B cell (primary cell): Measurements from ENCODE around the gene SPECC1. TPM values are rescaled to one million over a fixed set of nuclear protein-coding genes. Genes with fewer than 3 reads are reported as not detected.

Experiments used
- ATAC-seq: fragments of 200-7000 bp; cut with Tn5 transposase; one replicate; pipeline ENCODE4 v1.10.0; 2021; ENCODE audit warnings: low read depth, mild to moderate bottlenecking, moderate number of reproducible peaks, moderate library complexity
- CTCF ChIA-PET: fragments of 350-600 bp; sonication (Branson Sonifier 250); formaldehyde crosslinking; loops from one replicate; lab custom pipeline; 2021; ENCODE audit warnings: antibody characterized with exemption, inconsistent platforms; lab: Charles Lee
- POLR2A ChIA-PET: fragments of 350-600 bp; sonication (Branson Sonifier 250); formaldehyde crosslinking; loops from one replicate; lab custom pipeline; 2021; ENCODE audit warnings: antibody characterized with exemption; lab: Charles Lee
- DNase-seq: peaks from one replicate; pipeline ENCODE4 v3.0.0; 2013
- H2AFZ ChIP-seq: 2 replicates; pipeline ENCODE4 v1.6.1; 2012; ENCODE audit warnings: mild to moderate bottlenecking, low read depth, low read length; ENCODE audit not compliant: insufficient read depth, poor library complexity, severe bottlenecking
- H3K27ac ChIP-seq, 2 donors: 1 replicate in 1 of 2; 2 replicates in 1 of 2; pipeline ENCODE4 v1.5.1; 2012 to 2013; ENCODE audit warnings: low read length in 2 of 2, mild to moderate bottlenecking in 2 of 2, moderate library complexity in 1 of 2
- H3K27me3 ChIP-seq, 4 experiments: fragments of 200-600 bp in 1 of 4; sonication (generic) in 1 of 4; replicated peaks in 1 of 4; 1 replicate in 2 of 4; 2 replicates in 2 of 4; pipeline versions ENCODE4 v1.6.1 to v1.7.0; 2013 to 2016; ENCODE audit warnings: low read length in 3 of 4, mild to moderate bottlenecking in 2 of 4, mixed read lengths in 1 of 4, moderate library complexity in 1 of 4; ENCODE audit not compliant: insufficient read depth in 4 of 4, control insufficient read depth in 3 of 4; ENCODE audit errors: control extremely low read depth in 1 of 4
- H3K36me3 ChIP-seq, 2 experiments: replicated peaks in 1 of 2; 1 replicate in 1 of 2; 2 replicates in 1 of 2; pipeline versions ENCODE4 v1.6.1 to v1.7.1; 2013; ENCODE audit warnings: low read length in 1 of 2; ENCODE audit not compliant: insufficient read depth in 2 of 2, control insufficient read depth in 1 of 2; ENCODE audit errors: control extremely low read depth in 1 of 2, extremely low read depth in 1 of 2
- H3K4me1 ChIP-seq, 2 donors: fragments of 200-600 bp in 1 of 2; sonication (generic) in 1 of 2; 1 replicate in 1 of 2; 2 replicates in 1 of 2; pipeline versions ENCODE4 v1.5.1 to v1.6.1; 2013 to 2017; ENCODE audit warnings: low read length in 2 of 2; ENCODE audit not compliant: control insufficient read depth in 2 of 2, insufficient read depth in 2 of 2
- H3K4me2 ChIP-seq: replicated peaks from 2 replicates; pipeline ENCODE3; 2012; ENCODE audit warnings: mild to moderate bottlenecking, low read depth, low read length; ENCODE audit not compliant: poor library complexity, severe bottlenecking
- H3K4me3 ChIP-seq, 5 experiments: fragments of 200-600 bp in 1 of 5; sonication (generic) in 1 of 5; 1 replicate in 3 of 5; 2 replicates in 2 of 5; pipeline versions ENCODE4 v1.5.1 to v1.7.0; 2011 to 2016; ENCODE audit warnings: low read length in 4 of 5, mild to moderate bottlenecking in 4 of 5, low read depth in 2 of 5, control low read depth in 1 of 5, moderate library complexity in 1 of 5; ENCODE audit not compliant: insufficient read depth in 1 of 5; ENCODE audit errors: control extremely low read depth in 1 of 5, extremely low read depth in 1 of 5
- H3K79me2 ChIP-seq: fragments of 200-600 bp; sonication (generic); one replicate; pipeline ENCODE4 v1.6.0; 2016; ENCODE audit warnings: low read length; ENCODE audit not compliant: control insufficient read depth, insufficient read depth
- H3K9ac ChIP-seq: fragments of 200-600 bp; sonication (generic); 2 replicates; pipeline ENCODE4 v1.6.1; 2017; ENCODE audit warnings: mild to moderate bottlenecking, low read length, moderate library complexity
- H3K9me3 ChIP-seq, 3 donors: one replicate each; pipeline versions ENCODE4 v1.6.1 to v1.7.1; 2013; ENCODE audit warnings: low read length in 2 of 3; ENCODE audit not compliant: control insufficient read depth in 2 of 3, insufficient read depth in 1 of 3; ENCODE audit errors: control extremely low read depth in 1 of 3
- H4K20me1 ChIP-seq: 2 replicates; pipeline ENCODE4 v1.6.0; 2012; ENCODE audit warnings: mild to moderate bottlenecking, low read length; ENCODE audit not compliant: insufficient read depth, control insufficient read depth, poor library complexity, severe bottlenecking
- H3K27ac Mint-ChIP-seq: one replicate; pipeline ENCODE4 v1.8.0; 2021; ENCODE audit warnings: mixed read lengths
- H3K27me3 Mint-ChIP-seq: one replicate; pipeline ENCODE4 v1.8.0; 2021; ENCODE audit warnings: mixed read lengths
- H3K4me1 Mint-ChIP-seq: one replicate; pipeline ENCODE4 v1.8.0; 2021; ENCODE audit warnings: mixed read lengths
- H3K4me3 Mint-ChIP-seq: one replicate; pipeline ENCODE4 v1.8.0; 2021; ENCODE audit warnings: mixed read lengths
- H3K9me3 Mint-ChIP-seq: one replicate; pipeline ENCODE4 v1.8.0; 2022; ENCODE audit warnings: mixed read lengths; ENCODE audit not compliant: insufficient read depth
- CTCF ChIP-seq: fragments of 200-600 bp; IDR thresholded peaks from one replicate; pipeline ENCODE4 v1.8.0; 2022; ENCODE audit warnings: antibody characterized with exemption, mild to moderate bottlenecking
- EZH2 ChIP-seq: IDR thresholded peaks from 2 replicates; pipeline ENCODE4 v1.6.1; 2012; ENCODE audit warnings: borderline replicate concordance, low read depth, mild to moderate bottlenecking, moderate library complexity, low read length; ENCODE audit not compliant: insufficient read depth, poor library complexity, severe bottlenecking
- WGBS: methylation state at CpG from one replicate; pipeline ENCODE4 v1.1.5; 2013; ENCODE audit warnings: missing lambda C conversion rate; ENCODE audit not compliant: insufficient coverage; 5-methylcytosine and 5-hydroxymethylcytosine counted together
- intact Hi-C: fragments of 100-400 bp; cut with micrococcal nuclease; formaldehyde crosslinking; loops from one replicate; pipeline ENCODE4 v1.10.0; 2022
- polyA plus RNA-seq: library from polyadenylated mRNA; depleted of rRNA; stranded (reverse); fragments of >200 nt; gene quantifications from 2 replicates; pipeline ENCODE4 v1.2.3, GENCODE V29; 2012
- total RNA-seq, 2 donors: library from RNA; stranded (reverse); fragments of 120-200 nt in 1 of 2; gene quantifications; 1 replicate in 1 of 2; 2 replicates in 1 of 2; pipeline versions ENCODE4 v1.2.3 to v1.2.4, GENCODE V29; 2013 to 2022

SPECC1 gene
- total and polyA plus RNA-seq, 2 donors (not counting 1 experiment from before 2014, with no cell fraction given): 4.6 to 7.4 TPM

GRCh38 chr17:20197272-20197926, 188.2 kb downstream of the SPECC1 start:
- CTCF ChIA-PET: interaction anchor here (1.0 kb wide), 1 partner anchor 75 kb away, joined by 3 read pairs; no protein-coding TSS in a partner anchor
- Histone ChIP-seq H4K20me1 (no peaks in the 10 kb centered on the region), H3K36me3 (no peaks in the 10 kb centered on the region), H2AFZ (no peak overlapping the region), H3K9me3 (peaks cover 0 to 19% (median 16%) of the 10 kb centered on the region in 3 donors), H3K27me3 (no peaks in the 10 kb centered on the region), H3K4me2 (no peak overlapping the region), H3K4me1 (no peaks in the 10 kb centered on the region), H3K79me2 (no peaks in the 10 kb centered on the region), H3K9ac (no peak overlapping the region), H3K4me3 (no peak overlapping the region), H3K27ac (no peak overlapping the region)
- DNase-seq (no peak), ATAC-seq (no peak)
- POLR2A ChIA-PET: no interaction called here
- TF ChIP-seq CTCF: no peak
- TF ChIP-seq EZH2: no peak
- H3K4me3 Mint-ChIP-seq: no peak overlapping the region
- WGBS: 100% methylated on average over 3 of the region's 5 CpGs
- H3K27me3 Mint-ChIP-seq: no peaks in the 10 kb centered on the region
- H3K4me1 Mint-ChIP-seq: peaks cover 2% of the 10 kb centered on the region
- peaks cover 5% of the 10 kb centered on the region for H3K9me3 Mint-ChIP-seq
- intact Hi-C loops: no loop called here
- H3K27ac Mint-ChIP-seq: no peak overlapping the region

- POLR2A ChIA-PET: no interaction called here
Measured at GRCh38 chr17:20200016-20200795, 191.0 kb downstream of the SPECC1 start.

More at GRCh38 chr17:20200016-20200795, 191.0 kb downstream of the SPECC1 start:
- Histone ChIP-seq H3K36me3 (no peaks in the 10 kb centered on the region), H3K4me1 (no peaks in the 10 kb centered on the region), H3K27me3 (no peaks in the 10 kb centered on the region), H2AFZ (no peak overlapping the region), H3K4me3 (no peak overlapping the region), H3K9me3 (peaks cover 0 to 15% (median 10%) of the 10 kb centered on the region in 3 donors), H3K79me2 (no peaks in the 10 kb centered on the region), H3K27ac (no peak overlapping the region), H4K20me1 (no peaks in the 10 kb centered on the region), H3K9ac (no peak overlapping the region), H3K4me2 (no peak overlapping the region)
- TF ChIP-seq CTCF: no peak
- no peak for TF ChIP-seq EZH2
- Mint-ChIP-seq H3K27ac (no peak overlapping the region), H3K4me1 (peaks cover 2% of the 10 kb centered on the region), H3K4me3 (no peak overlapping the region), H3K27me3 (no peaks in the 10 kb centered on the region), H3K9me3 (peaks cover 5% of the 10 kb centered on the region)
- CTCF ChIA-PET: no interaction called here
- intact Hi-C loops: no loop called here
- DNase-seq: no peak
- ATAC-seq: no peak
- WGBS: 83% methylated on average over 3 of the region's 5 CpGs
